Astrocyte (in vitro differentiated cells and primary cell): Measurements from ENCODE around the gene OXNAD1. TPM values are rescaled to one million over a fixed set of nuclear protein-coding genes. Genes with fewer than 3 reads are reported as not detected.

Experiments
- DNase-seq: peaks from one replicate; pipeline ENCODE4 v3.0.0-alpha.2; 2010; ENCODE audit warnings: low read depth
- FAIRE-seq: peaks from 2 replicates; lab custom pipeline; 2011; peaks lifted over from hg19 to GRCh38; lab: Jason Lieb, UNC
- H2AFZ ChIP-seq: 2 replicates; pipeline ENCODE4 v1.6.0; 2012; ENCODE audit warnings: low read depth, low read length, inconsistent platforms
- H3K27ac ChIP-seq: 2 replicates; pipeline ENCODE4 v1.5.1; 2011; ENCODE audit warnings: low read depth, low read length, inconsistent platforms
- H3K27me3 ChIP-seq: 2 replicates; pipeline ENCODE4 v1.6.0; 2011; ENCODE audit warnings: low read length, inconsistent platforms; ENCODE audit not compliant: insufficient read depth
- H3K36me3 ChIP-seq: 2 replicates; pipeline ENCODE4 v1.5.1; 2011; ENCODE audit warnings: low read length, inconsistent platforms; ENCODE audit not compliant: insufficient read depth
- H3K4me1 ChIP-seq: 2 replicates; pipeline ENCODE4 v1.5.1; 2011; ENCODE audit warnings: low read length, inconsistent platforms; ENCODE audit not compliant: insufficient read depth
- H3K4me2 ChIP-seq: 2 replicates; pipeline ENCODE4 v1.6.0; 2012; ENCODE audit warnings: low read length, inconsistent platforms
- H3K4me3 ChIP-seq: 2 replicates; pipeline ENCODE4 v1.5.1; 2011; ENCODE audit warnings: low read depth, mild to moderate bottlenecking, low read length, inconsistent platforms; ENCODE audit not compliant: insufficient read depth
- H3K79me2 ChIP-seq: 2 replicates; pipeline ENCODE4 v1.6.0; 2012; ENCODE audit warnings: mild to moderate bottlenecking, low read length, inconsistent platforms; ENCODE audit not compliant: insufficient read depth
- H3K9ac ChIP-seq: 2 replicates; pipeline ENCODE4 v1.6.0; 2012; ENCODE audit warnings: mild to moderate bottlenecking, low read length, inconsistent platforms
- H3K9me3 ChIP-seq: 2 replicates; pipeline ENCODE4 v1.5.1; 2012; ENCODE audit warnings: low read depth, mild to moderate bottlenecking, low read length, inconsistent platforms; ENCODE audit not compliant: insufficient read depth
- H4K20me1 ChIP-seq: 2 replicates; pipeline ENCODE4 v1.6.0; 2012; ENCODE audit warnings: low read length, inconsistent platforms; ENCODE audit not compliant: insufficient read depth
- H3K27ac Mint-ChIP-seq: one replicate; pipeline ENCODE4 v1.8.0; 2021; ENCODE audit warnings: mild to moderate bottlenecking, mixed read lengths; ENCODE audit not compliant: unreplicated experiment
- H3K27me3 Mint-ChIP-seq: one replicate; pipeline ENCODE4 v1.8.0; 2021; ENCODE audit warnings: low read depth, mixed read lengths; ENCODE audit not compliant: unreplicated experiment
- H3K36me3 Mint-ChIP-seq: one replicate; pipeline ENCODE4 v1.8.0; 2021; ENCODE audit warnings: low read depth, mixed read lengths; ENCODE audit not compliant: unreplicated experiment
- H3K4me1 Mint-ChIP-seq: one replicate; pipeline ENCODE4 v1.8.0; 2021; ENCODE audit warnings: low read depth, mixed read lengths; ENCODE audit not compliant: unreplicated experiment
- H3K4me3 Mint-ChIP-seq: one replicate; pipeline ENCODE4 v1.8.0; 2021; ENCODE audit warnings: mild to moderate bottlenecking, moderate library complexity, mixed read lengths; ENCODE audit not compliant: unreplicated experiment
- H3K9me3 Mint-ChIP-seq: one replicate; pipeline ENCODE4 v1.8.0; 2021; ENCODE audit warnings: mild to moderate bottlenecking, mixed read lengths; ENCODE audit not compliant: unreplicated experiment
- CTCF ChIP-seq: IDR thresholded peaks from 2 replicates; pipeline ENCODE4 v1.5.1; 2011; ENCODE audit warnings: low read depth, mild to moderate bottlenecking, inconsistent platforms, low read length, moderate library complexity; ENCODE audit not compliant: insufficient read depth
- EZH2 ChIP-seq: IDR thresholded peaks from 2 replicates; pipeline ENCODE4 v1.6.1; 2012; ENCODE audit warnings: mild to moderate bottlenecking, low read length, inconsistent platforms; ENCODE audit not compliant: insufficient read depth
- total RNA-seq: library from RNA; stranded (reverse); gene quantifications from 2 replicates; pipeline ENCODE4 v1.2.1, GENCODE V29; 2021

Gene OXNAD1
- total RNA-seq, 1 donor from 2014 or later: 10.5 TPM

- Histone ChIP-seq H3K4me2 (no peak overlapping the region), H3K79me2 (no peaks in the 10 kb centered on the region)
- no peak for FAIRE-seq
These were observed 24.3 kb downstream of the OXNAD1 start for GRCh38 chr3:16289144-16289889.

GRCh38 chr3:16290007-16290826 is 25.2 kb downstream of the OXNAD1 start:
- Mint-ChIP-seq H3K4me3 (no peak overlapping the region), H3K9me3 (peaks cover 2% of the 10 kb centered on the region), H3K36me3 (peaks cover 5% of the 10 kb centered on the region), H3K27me3 (no peaks in the 10 kb centered on the region), H3K27ac (peak overlapping the region; percentile 34), H3K4me1 (peaks cover 21% of the 10 kb centered on the region)
- Histone ChIP-seq H3K9ac (no peak overlapping the region), H3K27me3 (no peaks in the 10 kb centered on the region), H3K4me3 (no peak overlapping the region), H3K79me2 (no peaks in the 10 kb centered on the region), H2AFZ (no peak overlapping the region), H3K27ac (no peak overlapping the region), H3K4me2 (no peak overlapping the region), H3K9me3 (no peaks in the 10 kb centered on the region), H4K20me1 (peaks cover 8% of the 10 kb centered on the region), H3K4me1 (no peaks in the 10 kb centered on the region), H3K36me3 (peaks cover 3% of the 10 kb centered on the region)
- FAIRE-seq: no peak
- TF ChIP-seq CTCF (peak; percentile 85), EZH2 (no peak)
- DNase-seq: no peak

More at GRCh38 chr3:16289144-16289889, 24.3 kb downstream of the OXNAD1 start:
- no peaks in the 10 kb centered on the region for H3K27me3 Mint-ChIP-seq
- H3K4me3 Mint-ChIP-seq: no peak overlapping the region
- Histone ChIP-seq H3K27me3 (no peaks in the 10 kb centered on the region), H3K4me3 (no peak overlapping the region), H3K27ac (no peak overlapping the region), H3K9me3 (no peaks in the 10 kb centered on the region), H4K20me1 (peaks cover 8% of the 10 kb centered on the region), H3K36me3 (peaks cover 3% of the 10 kb centered on the region), H3K4me1 (no peaks in the 10 kb centered on the region), H3K9ac (no peak overlapping the region), H2AFZ (no peak overlapping the region)
- H3K9me3 Mint-ChIP-seq: peaks cover 2% of the 10 kb centered on the region
- DNase-seq: no peak
- H3K27ac Mint-ChIP-seq: no peak overlapping the region
- peaks cover 5% of the 10 kb centered on the region for H3K36me3 Mint-ChIP-seq
- TF ChIP-seq EZH2: no peak
- no peak for TF ChIP-seq CTCF
- H3K4me1 Mint-ChIP-seq: peaks cover 21% of the 10 kb centered on the region

GRCh38 chr3:16290827-16291196 is 25.8 kb downstream of the OXNAD1 start:
- Histone ChIP-seq H3K4me2 (no peak overlapping the region), H3K27ac (no peak overlapping the region), H4K20me1 (peaks cover 8% of the 10 kb centered on the region), H3K4me3 (no peak overlapping the region), H3K9me3 (no peaks in the 10 kb centered on the region), H2AFZ (no peak overlapping the region), H3K9ac (no peak overlapping the region), H3K27me3 (no peaks in the 10 kb centered on the region), H3K79me2 (no peaks in the 10 kb centered on the region), H3K36me3 (peaks cover 3% of the 10 kb centered on the region), H3K4me1 (no peaks in the 10 kb centered on the region)
- Mint-ChIP-seq H3K36me3 (peaks cover 10% of the 10 kb centered on the region), H3K27me3 (no peaks in the 10 kb centered on the region), H3K4me1 (peaks cover 26% of the 10 kb centered on the region), H3K27ac (peak overlapping the region; percentile 34), H3K4me3 (no peak overlapping the region), H3K9me3 (peaks cover 2% of the 10 kb centered on the region)
- FAIRE-seq (no peak), DNase-seq (peak; percentile 47)
- TF ChIP-seq EZH2 (no peak), CTCF (no peak)
